PC-9 (cell line): Measurements from ENCODE around the gene PLET1. TPM values are rescaled to one million over a fixed set of nuclear protein-coding genes. Genes with fewer than 3 reads are reported as not detected.

Experiments
- BruUV-seq: library from RNA; stranded (reverse); fragments of 400-500 nt; replicated peaks from 2 replicates; lab custom pipeline; 2021; lab: Mats Ljungman, UMichigan
- CTCF ChIA-PET: fragments of 300-600 bp; sonication (Branson Sonifier 250); formaldehyde crosslinking; loops from one replicate; lab custom pipeline; 2022; ENCODE audit warnings: antibody characterized with exemption; lab: Charles Lee
- POLR2A ChIA-PET: fragments of 300-600 bp; sonication (Branson Sonifier 250); formaldehyde crosslinking; loops from one replicate; lab custom pipeline; 2022; ENCODE audit warnings: antibody characterized with exemption; ENCODE audit not compliant: unreplicated experiment; lab: Charles Lee
- DNase-seq, 2 experiments: peaks; one replicate each; pipeline versions ENCODE4 v3.0.0 to v3.0.0-alpha.2; 2015 to 2022; ENCODE audit warnings: mixed read lengths in 1 of 2
- H2AFZ ChIP-seq: fragments of 200-600 bp; sonication (generic); 2 replicates; pipeline ENCODE4 v1.8.1; 2017; ENCODE audit warnings: antibody characterized with exemption
- H3F3A ChIP-seq: fragments of 200-600 bp; sonication (generic); 2 replicates; pipeline ENCODE4 v1.8.1; 2017; ENCODE audit warnings: antibody characterized with exemption, mild to moderate bottlenecking, low read depth; ENCODE audit not compliant: insufficient read depth
- H3K27ac ChIP-seq: fragments of 200-600 bp; sonication (generic); 2 replicates; pipeline ENCODE4 v1.6.1; 2016; ENCODE audit warnings: mixed run types
- H3K27me3 ChIP-seq: fragments of 200-600 bp; sonication (generic); 2 replicates; pipeline ENCODE4 v1.6.1; 2016; ENCODE audit warnings: low read depth, mixed run types; ENCODE audit not compliant: insufficient read depth
- H3K36me3 ChIP-seq: fragments of 200-600 bp; sonication (generic); 2 replicates; pipeline ENCODE4 v1.6.1; 2016; ENCODE audit warnings: low read depth, mixed run types
- H3K4me1 ChIP-seq: fragments of 200-600 bp; sonication (generic); replicated peaks from 2 replicates; pipeline ENCODE4 v1.6.1; 2016; ENCODE audit warnings: mixed run types; ENCODE audit not compliant: insufficient read depth
- H3K4me2 ChIP-seq: fragments of 200-600 bp; sonication (generic); 2 replicates; pipeline ENCODE4 v1.6.1; 2017; ENCODE audit warnings: mixed run types
- H3K4me3 ChIP-seq: fragments of 200-600 bp; sonication (generic); 2 replicates; pipeline ENCODE4 v1.6.1; 2016; ENCODE audit warnings: mixed run types
- H3K79me2 ChIP-seq: fragments of 200-600 bp; sonication (generic); 2 replicates; pipeline ENCODE4 v1.6.1; 2017; ENCODE audit warnings: low read depth, mixed run types
- H3K9me2 ChIP-seq: fragments of 200-600 bp; sonication (generic); 2 replicates; pipeline ENCODE4 v1.8.1; 2017; ENCODE audit warnings: mild to moderate bottlenecking; ENCODE audit not compliant: insufficient read depth
- H3K9me3 ChIP-seq: fragments of 200-600 bp; sonication (generic); 2 replicates; pipeline ENCODE4 v1.8.1; 2016; ENCODE audit warnings: low read depth; ENCODE audit not compliant: insufficient read depth
- H4K20me1 ChIP-seq: fragments of 200-600 bp; sonication (generic); 2 replicates; pipeline ENCODE4 v1.8.1; 2017; ENCODE audit not compliant: insufficient read depth
- CTCF ChIP-seq: fragments of 200-600 bp; sonication (generic); conservative IDR thresholded peaks from 2 replicates; pipeline ENCODE4 v1.6.1; 2017; ENCODE audit warnings: mixed run types, antibody characterized with exemption, mild to moderate bottlenecking, moderate library complexity
- EZH2 ChIP-seq: fragments of 200-600 bp; sonication (generic); IDR thresholded peaks from 2 replicates; pipeline ENCODE4 v1.8.0; 2017; ENCODE audit warnings: antibody characterized with exemption, low read depth
- intact Hi-C: fragments of 100-400 bp; cut with micrococcal nuclease; formaldehyde crosslinking; loops from one replicate; pipeline ENCODE4 v1.10.0; 2022; ENCODE audit not compliant: unreplicated experiment
- total RNA-seq: library from RNA; stranded (reverse); gene quantifications from 2 replicates; pipeline ENCODE4 v1.2.3, GENCODE V29; 2021

Gene PLET1
- total RNA-seq, 1 experiment from 2014 or later, result not detected

DNA sequence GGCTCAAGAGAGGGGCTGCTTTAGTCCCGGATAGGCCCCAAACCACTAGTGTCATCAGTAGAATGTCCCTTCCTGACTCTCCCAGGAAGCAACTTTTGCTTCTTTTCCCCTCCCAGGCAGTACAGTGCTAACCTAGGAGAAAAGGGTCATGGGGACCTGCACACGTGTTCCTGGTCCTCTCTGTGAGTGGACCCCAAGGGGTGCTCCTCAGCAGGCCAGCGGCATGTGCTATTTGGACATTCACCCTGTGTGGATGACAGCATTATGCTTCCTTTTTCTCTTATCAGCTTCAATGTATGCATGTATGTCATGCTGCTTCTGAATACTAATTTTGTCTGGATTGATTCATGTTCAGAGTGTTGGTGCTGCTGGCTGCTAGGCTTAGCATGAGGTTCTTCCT, 18.1 kb upstream of the PLET1 start:
- H3K27ac ChIP-seq, result no peak overlapping the region
- H3K27me3 ChIP-seq, result no peaks in the 10 kb centered on the region
- H3K4me2 ChIP-seq, result no peak overlapping the region
- no TSS peak for BruUV-seq
- ChIA-PET CTCF (interaction anchor here (0.6 to 1.7 kb wide), 11 partner anchors 8 to 1017 kb away, joined by 3 to 16 read pairs (median 5); no protein-coding TSS in a partner anchor), POLR2A (interaction anchor here (0.6 kb wide), 1 partner anchor 179 kb away, joined by 3 read pairs; no protein-coding TSS in a partner anchor)
- TF ChIP-seq CTCF, result no peak
- no peak for TF ChIP-seq EZH2
- intact Hi-C loops, result no loop called here
- H3K4me3 ChIP-seq, result no peak overlapping the region
- no peaks in the 10 kb centered on the region for H3K9me2 ChIP-seq
- no peak overlapping the region for H2AFZ ChIP-seq
- no peaks in the 10 kb centered on the region for H3K79me2 ChIP-seq
- H3K36me3 ChIP-seq, result no peaks in the 10 kb centered on the region
- DNase-seq, result no peak
- H3K4me1 ChIP-seq, result peaks cover 15% of the 10 kb centered on the region
- no peaks in the 10 kb centered on the region for H3F3A ChIP-seq
- no peaks in the 10 kb centered on the region for H4K20me1 ChIP-seq
- no peaks in the 10 kb centered on the region for H3K9me3 ChIP-seq

DNA sequence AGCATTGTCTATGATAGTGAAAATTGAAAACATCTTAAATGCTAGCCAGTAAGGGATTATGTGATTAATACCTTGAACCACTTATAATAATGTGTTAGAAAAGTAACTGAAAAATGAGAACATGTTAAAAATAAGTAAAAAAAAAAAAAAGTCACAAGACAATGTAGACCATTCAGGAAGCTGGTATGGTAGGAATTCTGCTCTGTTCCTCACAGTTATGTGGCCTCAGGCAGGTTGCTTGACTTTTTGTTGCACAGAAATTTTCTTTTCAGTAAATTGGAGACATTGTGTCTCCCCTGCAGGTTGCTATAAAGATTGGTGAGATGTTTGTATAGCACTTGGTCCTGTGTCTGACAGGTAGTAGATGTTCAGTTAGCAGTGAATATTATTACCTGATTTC, 17.3 kb upstream of the PLET1 start:
- H3K36me3 ChIP-seq, result no peaks in the 10 kb centered on the region
- peak; percentile 25 to 64 for DNase-seq
- peaks cover 15% of the 10 kb centered on the region for H3K4me1 ChIP-seq
- no peaks in the 10 kb centered on the region for H3F3A ChIP-seq
- no peaks in the 10 kb centered on the region for H3K9me2 ChIP-seq
- POLR2A ChIA-PET, result interaction anchor here (0.6 kb wide), 2 partner anchors 180 to 181 kb away, joined by 3 to 7 read pairs; no protein-coding TSS in a partner anchor
- no peak overlapping the region for H3K4me3 ChIP-seq
- H3K9me3 ChIP-seq, result no peaks in the 10 kb centered on the region
- intact Hi-C loops, result no loop called here
- H4K20me1 ChIP-seq, result no peaks in the 10 kb centered on the region
- TF ChIP-seq EZH2 (no peak), CTCF (no peak)
- no peak overlapping the region for H2AFZ ChIP-seq
- no peaks in the 10 kb centered on the region for H3K79me2 ChIP-seq
- H3K27me3 ChIP-seq, result no peaks in the 10 kb centered on the region
- H3K4me2 ChIP-seq, result 0 out of 2 replicates have a peak overlapping the region, but pooled peaks have one; percentile 18
- CTCF ChIA-PET, result interaction anchor here (0.6 kb wide), 2 partner anchors 33 to 50 kb away, joined by 3 read pairs; no protein-coding TSS in a partner anchor
- no TSS peak for BruUV-seq
- no peak overlapping the region for H3K27ac ChIP-seq

DNA sequence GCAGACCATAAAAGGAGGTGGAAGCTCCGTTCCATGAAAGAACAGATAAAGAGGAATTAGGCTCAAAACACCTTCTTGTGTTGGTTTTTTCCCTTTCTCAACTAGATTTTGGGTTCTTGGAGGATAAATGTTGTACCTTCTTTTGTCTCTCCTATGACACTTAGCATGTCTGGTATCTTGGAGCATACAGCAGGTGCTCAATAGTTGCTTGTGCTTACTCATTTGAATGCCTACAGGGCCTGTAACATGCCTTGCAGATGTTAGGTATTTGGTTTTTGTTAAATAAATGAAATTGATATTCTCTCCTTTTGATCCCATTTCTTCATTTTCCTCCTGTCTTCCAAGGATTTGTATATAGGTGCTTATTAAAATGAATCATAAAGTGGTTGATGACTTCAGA, 16.4 kb upstream of the PLET1 start:
- Histone ChIP-seq H3K36me3 (no peaks in the 10 kb centered on the region), H3K4me3 (no peak overlapping the region), H3K27me3 (no peaks in the 10 kb centered on the region), H3K27ac (no peak overlapping the region), H2AFZ (no peak overlapping the region), H3K79me2 (no peaks in the 10 kb centered on the region), H4K20me1 (no peaks in the 10 kb centered on the region), H3K9me3 (no peaks in the 10 kb centered on the region), H3K4me1 (peaks cover 15% of the 10 kb centered on the region), H3F3A (no peaks in the 10 kb centered on the region), H3K4me2 (no peak overlapping the region), H3K9me2 (no peaks in the 10 kb centered on the region)
- DNase-seq, result no peak
- CTCF ChIA-PET, result no interaction called here
- TF ChIP-seq CTCF (no peak), EZH2 (no peak)
- POLR2A ChIA-PET, result no interaction called here
- BruUV-seq, result no TSS peak
- intact Hi-C loops, result no loop called here
